Type B pancreatic cell (in vitro differentiated cells): ENCODE measurements around the gene BCAS3. TPM values are rescaled to one million over a fixed set of nuclear protein-coding genes. Genes with fewer than 3 reads are reported as not detected.
"Not testable (repeated sequence)": the region's sequence is repeated elsewhere in the genome, so short reads cannot be mapped to it uniquely, and the experiment has no call there.

Source experiments
- DNase-seq: peaks from one replicate; pipeline ENCODE4 v3.0.0; 2021; ENCODE audit warnings: mixed read lengths; ENCODE audit not compliant: unreplicated experiment; ENCODE audit errors: extremely low spot score
- H3K27ac Mint-ChIP-seq: 2 replicates; pipeline ENCODE4 v1.8.0; 2021; ENCODE audit warnings: mild to moderate bottlenecking, mixed read lengths
- H3K27me3 Mint-ChIP-seq: 2 replicates; pipeline ENCODE4 v1.8.0; 2021; ENCODE audit warnings: mixed read lengths
- H3K36me3 Mint-ChIP-seq: 2 replicates; pipeline ENCODE4 v1.8.0; 2021; ENCODE audit warnings: mixed read lengths
- H3K4me1 Mint-ChIP-seq: one replicate; pipeline ENCODE4 v1.8.0; 2021; ENCODE audit warnings: mixed read lengths; ENCODE audit not compliant: unreplicated experiment
- H3K4me3 Mint-ChIP-seq: 2 replicates; pipeline ENCODE4 v1.8.0; 2021; ENCODE audit warnings: mild to moderate bottlenecking, mixed read lengths
- H3K9me3 Mint-ChIP-seq: 2 replicates; pipeline ENCODE4 v1.8.0; 2021; ENCODE audit warnings: mixed read lengths
- total RNA-seq: library from RNA; stranded (reverse); gene quantifications from 2 replicates; pipeline ENCODE4 v1.2.1, GENCODE V29; 2021; ENCODE audit warnings: low replicate concordance
- TF ChIP-seq, protein P1 (sequence below): fragments of 200-600 bp; sonication (generic); conservative IDR thresholded peaks from 2 replicates; pipeline ENCODE4 v1.5.0; 2021; ENCODE audit warnings: antibody characterized with exemption, mild to moderate bottlenecking

The BCAS3 gene
- total RNA-seq, 1 donor from 2014 or later, result 23.0 TPM

DNA sequence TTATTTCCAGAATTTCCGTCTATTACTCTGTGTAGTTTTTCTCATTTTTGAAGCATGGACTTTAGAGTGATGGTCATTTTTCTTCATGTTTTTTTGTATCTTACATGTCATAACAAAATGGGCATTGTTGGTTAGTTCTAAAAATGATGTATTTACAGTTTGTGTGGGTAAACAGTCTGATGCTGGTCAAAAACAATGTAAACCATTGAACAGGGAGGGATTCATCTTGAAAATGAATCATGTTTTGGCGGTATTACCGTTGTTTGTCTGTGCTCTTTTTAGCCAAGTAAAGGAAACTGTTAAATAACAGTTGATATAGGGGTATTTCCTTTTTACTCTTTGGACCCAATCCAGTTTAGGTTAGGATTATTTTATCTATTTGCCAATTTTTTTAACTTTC lies 315.8 kb downstream of the BCAS3 start:
- no peaks in the 10 kb centered on the region for H3K4me1 Mint-ChIP-seq
- no peak overlapping the region for H3K27ac Mint-ChIP-seq
- H3K4me3 Mint-ChIP-seq, result no peak overlapping the region
- no peaks in the 10 kb centered on the region for H3K36me3 Mint-ChIP-seq
- DNase-seq, result no peak
- TF ChIP-seq, protein P1, sequence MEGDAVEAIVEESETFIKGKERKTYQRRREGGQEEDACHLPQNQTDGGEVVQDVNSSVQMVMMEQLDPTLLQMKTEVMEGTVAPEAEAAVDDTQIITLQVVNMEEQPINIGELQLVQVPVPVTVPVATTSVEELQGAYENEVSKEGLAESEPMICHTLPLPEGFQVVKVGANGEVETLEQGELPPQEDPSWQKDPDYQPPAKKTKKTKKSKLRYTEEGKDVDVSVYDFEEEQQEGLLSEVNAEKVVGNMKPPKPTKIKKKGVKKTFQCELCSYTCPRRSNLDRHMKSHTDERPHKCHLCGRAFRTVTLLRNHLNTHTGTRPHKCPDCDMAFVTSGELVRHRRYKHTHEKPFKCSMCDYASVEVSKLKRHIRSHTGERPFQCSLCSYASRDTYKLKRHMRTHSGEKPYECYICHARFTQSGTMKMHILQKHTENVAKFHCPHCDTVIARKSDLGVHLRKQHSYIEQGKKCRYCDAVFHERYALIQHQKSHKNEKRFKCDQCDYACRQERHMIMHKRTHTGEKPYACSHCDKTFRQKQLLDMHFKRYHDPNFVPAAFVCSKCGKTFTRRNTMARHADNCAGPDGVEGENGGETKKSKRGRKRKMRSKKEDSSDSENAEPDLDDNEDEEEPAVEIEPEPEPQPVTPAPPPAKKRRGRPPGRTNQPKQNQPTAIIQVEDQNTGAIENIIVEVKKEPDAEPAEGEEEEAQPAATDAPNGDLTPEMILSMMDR, result no peak
- H3K9me3 Mint-ChIP-seq, result no peaks in the 10 kb centered on the region
- no peaks in the 10 kb centered on the region for H3K27me3 Mint-ChIP-seq

DNA sequence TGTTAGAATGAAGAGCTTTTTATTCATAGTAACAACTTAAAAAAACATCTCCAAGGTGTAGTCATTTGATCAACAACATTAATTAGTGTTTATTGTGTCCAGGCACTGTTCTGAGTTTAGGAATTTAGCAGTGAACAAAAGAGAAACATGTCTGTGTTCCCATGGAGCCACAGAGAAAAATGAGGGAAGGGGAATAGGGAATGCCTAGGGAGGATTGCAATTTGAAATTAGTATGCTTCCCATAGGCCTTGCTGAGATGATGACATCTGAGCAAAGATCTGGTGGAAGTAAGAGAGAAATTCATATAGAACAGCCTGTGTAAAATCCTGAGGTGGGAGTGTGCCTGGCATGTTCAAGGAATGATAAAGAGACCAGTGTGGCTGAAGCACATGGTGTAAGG lies 318.0 kb downstream of the BCAS3 start:
- no peak for DNase-seq
- Mint-ChIP-seq H3K36me3 (no peaks in the 10 kb centered on the region), H3K4me3 (no peak overlapping the region), H3K27me3 (no peaks in the 10 kb centered on the region), H3K4me1 (no peaks in the 10 kb centered on the region), H3K27ac (no peak overlapping the region), H3K9me3 (no peaks in the 10 kb centered on the region)
- TF ChIP-seq, protein P1, result no peak

DNA sequence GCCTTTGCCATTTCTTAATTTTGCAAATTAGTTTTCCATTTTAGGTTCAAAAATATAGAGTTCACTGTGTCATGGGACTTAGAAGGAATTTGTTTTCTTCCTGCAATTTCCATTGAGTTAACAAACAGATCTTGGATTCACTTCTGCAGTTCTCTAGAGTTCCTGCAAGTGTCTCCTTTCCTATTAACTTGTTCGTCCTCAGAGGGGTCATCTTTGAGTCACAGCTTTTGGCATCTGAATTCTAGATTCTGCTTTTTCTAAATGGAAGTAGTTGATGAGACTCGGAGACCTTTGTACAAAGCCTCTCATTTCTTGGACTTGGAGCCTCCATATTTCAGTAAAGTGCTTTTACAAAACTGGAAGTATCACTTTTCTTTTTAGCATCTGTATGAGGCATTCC lies 323.3 kb downstream of the BCAS3 start:
- Mint-ChIP-seq H3K27me3 (peaks cover 8% of the 10 kb centered on the region), H3K36me3 (no peaks in the 10 kb centered on the region), H3K4me1 (peaks cover 5% of the 10 kb centered on the region), H3K27ac (no peak overlapping the region), H3K9me3 (no peaks in the 10 kb centered on the region), H3K4me3 (no peak overlapping the region)
- TF ChIP-seq, protein P1, result peak; percentile 63
- no peak for DNase-seq

DNA sequence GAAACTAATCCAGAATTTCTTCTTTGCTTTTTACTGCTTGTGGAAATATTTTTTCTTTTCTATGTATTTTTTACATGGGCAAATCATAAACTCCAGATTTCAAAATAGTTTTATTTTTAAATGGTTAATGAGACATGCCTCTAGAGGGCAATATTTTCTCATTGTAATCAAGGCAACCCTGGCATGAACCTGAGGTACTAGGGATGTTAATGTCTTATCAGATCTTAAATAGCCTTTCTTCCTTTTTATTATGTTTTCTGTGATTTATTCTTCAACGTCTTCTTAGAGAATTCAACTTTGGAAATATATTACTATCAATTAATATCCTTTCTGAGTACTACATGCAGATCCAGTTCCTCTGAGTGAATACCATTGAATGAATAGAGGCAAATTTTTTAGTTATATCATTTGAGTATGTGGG lies 324.7 kb downstream of the BCAS3 start:
- Mint-ChIP-seq H3K4me1 (peaks cover 5% of the 10 kb centered on the region), H3K27ac (no peak overlapping the region), H3K36me3 (no peaks in the 10 kb centered on the region), H3K27me3 (peaks cover 8% of the 10 kb centered on the region), H3K4me3 (no peak overlapping the region), H3K9me3 (no peaks in the 10 kb centered on the region)
- TF ChIP-seq, protein P1, result peak; percentile 77
- no peak for DNase-seq

DNA sequence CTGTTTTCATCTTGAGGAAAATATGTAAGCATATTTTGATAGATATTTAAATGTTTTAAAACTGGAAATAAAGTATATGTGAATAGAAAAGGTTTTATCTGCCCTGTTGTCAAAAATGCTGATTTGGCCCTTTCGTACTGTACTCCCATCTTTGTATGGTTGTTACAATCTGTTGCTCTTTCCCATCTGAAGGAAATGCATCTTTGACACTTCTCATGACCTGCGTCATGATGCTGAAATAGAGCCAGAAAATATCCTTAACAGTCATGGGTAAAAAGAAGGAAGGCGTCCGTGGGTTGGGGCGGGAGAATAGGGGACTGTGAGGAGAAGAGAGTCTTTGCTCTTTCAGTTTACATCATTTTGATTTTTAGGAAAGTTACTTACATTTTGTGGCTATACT lies 327.7 kb downstream of the BCAS3 start:
- no peak overlapping the region for H3K4me3 Mint-ChIP-seq
- DNase-seq, result no peak
- H3K27ac Mint-ChIP-seq, result no peak overlapping the region
- peaks cover 21% of the 10 kb centered on the region for H3K4me1 Mint-ChIP-seq
- TF ChIP-seq, protein P1, result no peak
- H3K36me3 Mint-ChIP-seq, result no peaks in the 10 kb centered on the region
- H3K27me3 Mint-ChIP-seq, result peaks cover 8% of the 10 kb centered on the region
- no peaks in the 10 kb centered on the region for H3K9me3 Mint-ChIP-seq

DNA sequence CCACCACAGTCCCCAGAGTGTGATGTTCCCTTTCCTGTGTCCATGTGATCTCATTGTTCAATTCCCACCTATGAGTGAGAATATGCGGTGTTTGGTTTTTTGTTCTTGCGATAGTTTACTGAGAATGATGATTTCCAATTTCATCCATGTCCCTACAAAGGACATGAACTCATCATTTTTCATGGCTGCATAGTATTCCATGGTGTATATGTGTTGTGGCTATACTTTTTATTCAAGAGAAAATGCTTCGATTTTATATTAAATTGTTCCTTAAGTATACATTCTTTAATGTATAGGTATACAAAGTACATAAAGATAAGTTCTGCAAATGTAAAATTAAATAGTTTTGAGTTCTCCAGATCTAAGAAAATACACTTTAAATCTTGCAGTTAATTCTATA lies 328.3 kb downstream of the BCAS3 start:
- H3K27me3 Mint-ChIP-seq, H3K27ac Mint-ChIP-seq, H3K9me3 Mint-ChIP-seq, DNase-seq, H3K36me3 Mint-ChIP-seq, H3K4me3 Mint-ChIP-seq: not testable (repeated sequence)
- peaks cover 21% of the 10 kb centered on the region for H3K4me1 Mint-ChIP-seq
